Body of pancreas (tissue), 4 donors: ENCODE data around the gene OTOG.

ENCODE experiments used
- POLR2A ChIP-seq, 3 donors: fragments of 450-650 bp; IDR thresholded peaks; one replicate each; pipeline ENCODE4 v1.6.1; 2016; ENCODE audit warnings: antibody characterized with exemption in 3 of 3, mild to moderate bottlenecking in 2 of 3
- TF ChIP-seq, protein P1 (sequence below), 7 experiments: fragments of 450-650 bp in 4 of 7; fragments of 200-600 bp in 3 of 7; sonication (generic) in 3 of 7; IDR thresholded peaks; one replicate each; pipeline ENCODE4 v1.5.1; 2016 to 2019; ENCODE audit warnings: antibody characterized with exemption in 7 of 7

DNA sequence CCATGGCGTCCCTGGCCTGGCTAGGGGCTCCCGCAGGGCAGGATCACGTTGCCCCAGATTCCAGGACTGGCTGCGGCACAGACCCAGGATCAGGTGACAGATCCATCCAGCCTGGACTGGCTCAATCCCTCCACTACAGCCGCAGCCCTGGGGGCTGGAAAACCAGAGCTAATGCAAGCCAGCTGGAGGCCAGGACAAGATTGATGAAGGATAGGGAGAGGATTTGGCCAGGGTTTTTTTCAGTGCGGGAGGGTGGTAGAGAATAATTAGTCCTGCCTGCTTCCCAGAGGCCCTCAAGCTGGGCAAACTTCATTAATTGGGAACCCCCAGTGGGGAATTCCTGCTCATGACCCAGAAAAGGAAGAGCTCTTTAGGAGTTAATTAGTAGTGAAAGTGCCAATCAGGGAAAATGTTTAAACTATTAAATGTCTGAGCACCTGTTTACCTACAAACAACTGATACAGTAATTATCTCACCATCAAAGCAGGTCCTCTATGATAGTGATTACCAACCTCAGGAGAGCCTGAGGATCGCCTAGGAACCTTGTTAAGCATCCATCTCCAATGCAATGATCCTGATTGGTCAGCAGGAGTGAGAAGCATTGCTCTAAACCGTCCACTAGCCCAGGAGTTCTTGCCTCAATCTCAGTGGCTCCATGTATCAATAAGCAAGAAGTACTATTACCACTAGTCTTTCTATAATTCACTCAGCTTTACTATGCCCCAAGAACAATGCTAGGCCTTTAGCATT lies 139.3 kb downstream of the OTOG start:
- TF ChIP-seq, protein P1, sequence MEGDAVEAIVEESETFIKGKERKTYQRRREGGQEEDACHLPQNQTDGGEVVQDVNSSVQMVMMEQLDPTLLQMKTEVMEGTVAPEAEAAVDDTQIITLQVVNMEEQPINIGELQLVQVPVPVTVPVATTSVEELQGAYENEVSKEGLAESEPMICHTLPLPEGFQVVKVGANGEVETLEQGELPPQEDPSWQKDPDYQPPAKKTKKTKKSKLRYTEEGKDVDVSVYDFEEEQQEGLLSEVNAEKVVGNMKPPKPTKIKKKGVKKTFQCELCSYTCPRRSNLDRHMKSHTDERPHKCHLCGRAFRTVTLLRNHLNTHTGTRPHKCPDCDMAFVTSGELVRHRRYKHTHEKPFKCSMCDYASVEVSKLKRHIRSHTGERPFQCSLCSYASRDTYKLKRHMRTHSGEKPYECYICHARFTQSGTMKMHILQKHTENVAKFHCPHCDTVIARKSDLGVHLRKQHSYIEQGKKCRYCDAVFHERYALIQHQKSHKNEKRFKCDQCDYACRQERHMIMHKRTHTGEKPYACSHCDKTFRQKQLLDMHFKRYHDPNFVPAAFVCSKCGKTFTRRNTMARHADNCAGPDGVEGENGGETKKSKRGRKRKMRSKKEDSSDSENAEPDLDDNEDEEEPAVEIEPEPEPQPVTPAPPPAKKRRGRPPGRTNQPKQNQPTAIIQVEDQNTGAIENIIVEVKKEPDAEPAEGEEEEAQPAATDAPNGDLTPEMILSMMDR (IDR thresholded peaks at IDR 0.05): no peak
- TF ChIP-seq POLR2A (IDR thresholded peaks at IDR 0.05): no peak
